Measurements from ENCODE around the gene SLAMF6. TPM values are rescaled to one million over a fixed set of nuclear protein-coding genes. Genes with fewer than 3 reads are reported as not detected.
"Not testable (repeated sequence)": the region's sequence is repeated elsewhere in the genome, so short reads cannot be mapped to it uniquely, and the experiment has no call there.

SLAMF6 gene
- total and polyA plus RNA-seq, 4 donors: 0.76 to 1.2 (median 0.92) TPM

DNA sequence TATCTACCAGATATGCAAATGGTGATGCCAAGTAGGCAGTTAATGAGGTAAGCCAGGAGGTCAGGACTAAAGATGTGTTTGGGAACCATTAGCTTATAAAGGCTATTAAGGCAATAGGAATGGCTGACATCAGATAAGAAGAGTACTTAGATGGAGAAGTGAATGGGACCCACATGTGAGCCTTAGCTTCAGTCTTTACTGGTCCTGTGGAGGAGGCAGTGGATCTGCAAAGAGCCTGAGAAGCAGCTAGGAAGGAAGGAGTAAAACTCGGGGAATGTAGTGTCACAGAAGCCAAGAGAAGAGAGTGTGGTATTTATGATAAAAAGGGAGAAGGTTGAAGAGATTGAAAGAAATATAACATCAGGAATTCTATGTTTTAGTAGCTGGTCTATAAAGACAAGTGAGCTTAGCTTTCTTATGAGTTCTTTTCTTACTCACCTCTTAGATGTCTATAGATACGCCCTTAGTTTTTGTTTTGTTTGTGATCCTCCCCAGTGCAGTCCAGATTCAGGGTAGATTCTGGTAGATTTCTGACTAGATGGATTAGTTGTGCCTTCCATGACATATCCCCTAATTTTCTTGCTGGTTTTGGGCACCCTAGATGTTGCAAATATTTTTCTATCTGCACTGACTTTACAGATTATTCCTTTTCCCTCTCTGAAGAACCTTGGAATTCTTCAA, 39.4 kb downstream of the SLAMF6 start:
- Histone ChIP-seq H3K4me3 (ENCODE audit: low read depth in 1 of 3, low read length in 3 of 3) (no peak overlapping the region), H3K4me1 (ENCODE audit: control insufficient read depth in 4 of 4, insufficient read depth in 4 of 4, low read length in 3 of 4) (no peaks in the 10 kb centered on the region), H3K27ac (ENCODE audit: low read depth in 1 of 2, low read length in 2 of 2) (no peak overlapping the region), H3K27me3 (ENCODE audit: control insufficient read depth in 4 of 4, insufficient read depth in 4 of 4, low read length in 3 of 4) (no peaks in the 10 kb centered on the region), H3K9ac (ENCODE audit: low read depth in 1 of 2, low read length in 2 of 2) (no peak overlapping the region), H3K9me3 (ENCODE audit: control insufficient read depth in 4 of 4, low read length in 3 of 4) (no peaks in the 10 kb centered on the region), H3K36me3 (ENCODE audit: control insufficient read depth in 4 of 4, insufficient read depth in 3 of 4, low read depth in 1 of 4, low read length in 3 of 4) (no peaks in the 10 kb centered on the region)
- no peak for TF ChIP-seq EGR1 (IDR thresholded peaks at IDR 0.05; ENCODE audit: low read depth in 2 of 2)
- DNase-seq (ENCODE audit: low spot score): no peak
- WGBS: 79% methylated on average over 2 of the region's 2 CpGs

DNA sequence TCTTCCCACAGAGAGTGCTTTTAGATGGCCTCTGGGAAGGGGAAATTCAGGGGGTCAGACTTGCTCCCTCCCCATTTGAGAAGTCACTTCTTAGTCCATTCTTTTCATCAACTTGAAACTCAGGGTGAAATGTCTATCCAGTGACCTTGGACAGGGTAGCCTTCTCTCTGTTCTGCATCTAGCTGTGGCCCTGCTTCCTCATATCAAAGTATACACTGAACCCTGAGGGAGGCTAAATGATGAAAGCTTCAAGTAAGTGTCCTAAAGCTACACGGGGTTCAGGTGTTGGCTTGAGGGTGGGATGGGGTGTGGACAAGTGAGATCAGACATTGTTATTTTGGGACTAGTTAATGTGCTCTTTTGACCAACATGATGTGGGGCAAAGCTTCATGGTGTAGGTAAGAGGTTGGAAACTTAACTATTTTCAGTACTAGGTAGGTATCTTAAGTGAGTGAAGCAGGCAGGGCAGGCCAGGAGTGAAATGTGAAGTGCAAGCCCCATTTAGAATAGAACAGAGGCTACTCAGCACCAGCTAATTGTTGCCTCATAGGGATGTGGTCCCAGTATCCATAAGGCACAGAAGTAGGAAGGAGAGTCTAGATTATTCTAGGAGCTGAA, 41.0 kb downstream of the SLAMF6 start:
- TF ChIP-seq HNF4A (conservative IDR thresholded peaks at IDR 0.05) (no peak), GABPA (IDR thresholded peaks at IDR 0.05 in 1 of 2, conservative IDR thresholded peaks at IDR 0.05 in 1 of 2) (no peak), RXRA (IDR thresholded peaks at IDR 0.05) (no peak), TAF1 (conservative IDR thresholded peaks at IDR 0.05) (no peak), HNF4G (IDR thresholded peaks at IDR 0.05) (no peak), FOXA2 (IDR thresholded peaks at IDR 0.05) (no peak), SP1 (IDR thresholded peaks at IDR 0.05) (no peak), JUND (IDR thresholded peaks at IDR 0.05) (no peak), RAD21 (IDR thresholded peaks at IDR 0.05) (no peak), YY1 (IDR thresholded peaks at IDR 0.05) (no peak), NR2F2 (IDR thresholded peaks at IDR 0.05) (no peak), EGR1 (IDR thresholded peaks at IDR 0.05; ENCODE audit: low read depth in 2 of 2) (no peak), FOXA1 (IDR thresholded peaks at IDR 0.05) (no peak)
- TF ChIP-seq, protein P1, sequence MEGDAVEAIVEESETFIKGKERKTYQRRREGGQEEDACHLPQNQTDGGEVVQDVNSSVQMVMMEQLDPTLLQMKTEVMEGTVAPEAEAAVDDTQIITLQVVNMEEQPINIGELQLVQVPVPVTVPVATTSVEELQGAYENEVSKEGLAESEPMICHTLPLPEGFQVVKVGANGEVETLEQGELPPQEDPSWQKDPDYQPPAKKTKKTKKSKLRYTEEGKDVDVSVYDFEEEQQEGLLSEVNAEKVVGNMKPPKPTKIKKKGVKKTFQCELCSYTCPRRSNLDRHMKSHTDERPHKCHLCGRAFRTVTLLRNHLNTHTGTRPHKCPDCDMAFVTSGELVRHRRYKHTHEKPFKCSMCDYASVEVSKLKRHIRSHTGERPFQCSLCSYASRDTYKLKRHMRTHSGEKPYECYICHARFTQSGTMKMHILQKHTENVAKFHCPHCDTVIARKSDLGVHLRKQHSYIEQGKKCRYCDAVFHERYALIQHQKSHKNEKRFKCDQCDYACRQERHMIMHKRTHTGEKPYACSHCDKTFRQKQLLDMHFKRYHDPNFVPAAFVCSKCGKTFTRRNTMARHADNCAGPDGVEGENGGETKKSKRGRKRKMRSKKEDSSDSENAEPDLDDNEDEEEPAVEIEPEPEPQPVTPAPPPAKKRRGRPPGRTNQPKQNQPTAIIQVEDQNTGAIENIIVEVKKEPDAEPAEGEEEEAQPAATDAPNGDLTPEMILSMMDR (IDR thresholded peaks at IDR 0.05; ENCODE audit: low read depth, low read length, missing input control): no peak
- TF ChIP-seq, protein P2, sequence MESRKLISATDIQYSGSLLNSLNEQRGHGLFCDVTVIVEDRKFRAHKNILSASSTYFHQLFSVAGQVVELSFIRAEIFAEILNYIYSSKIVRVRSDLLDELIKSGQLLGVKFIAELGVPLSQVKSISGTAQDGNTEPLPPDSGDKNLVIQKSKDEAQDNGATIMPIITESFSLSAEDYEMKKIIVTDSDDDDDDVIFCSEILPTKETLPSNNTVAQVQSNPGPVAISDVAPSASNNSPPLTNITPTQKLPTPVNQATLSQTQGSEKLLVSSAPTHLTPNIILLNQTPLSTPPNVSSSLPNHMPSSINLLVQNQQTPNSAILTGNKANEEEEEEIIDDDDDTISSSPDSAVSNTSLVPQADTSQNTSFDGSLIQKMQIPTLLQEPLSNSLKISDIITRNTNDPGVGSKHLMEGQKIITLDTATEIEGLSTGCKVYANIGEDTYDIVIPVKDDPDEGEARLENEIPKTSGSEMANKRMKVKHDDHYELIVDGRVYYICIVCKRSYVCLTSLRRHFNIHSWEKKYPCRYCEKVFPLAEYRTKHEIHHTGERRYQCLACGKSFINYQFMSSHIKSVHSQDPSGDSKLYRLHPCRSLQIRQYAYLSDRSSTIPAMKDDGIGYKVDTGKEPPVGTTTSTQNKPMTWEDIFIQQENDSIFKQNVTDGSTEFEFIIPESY (IDR thresholded peaks at IDR 0.05): no peak
- TF ChIP-seq, protein P3, sequence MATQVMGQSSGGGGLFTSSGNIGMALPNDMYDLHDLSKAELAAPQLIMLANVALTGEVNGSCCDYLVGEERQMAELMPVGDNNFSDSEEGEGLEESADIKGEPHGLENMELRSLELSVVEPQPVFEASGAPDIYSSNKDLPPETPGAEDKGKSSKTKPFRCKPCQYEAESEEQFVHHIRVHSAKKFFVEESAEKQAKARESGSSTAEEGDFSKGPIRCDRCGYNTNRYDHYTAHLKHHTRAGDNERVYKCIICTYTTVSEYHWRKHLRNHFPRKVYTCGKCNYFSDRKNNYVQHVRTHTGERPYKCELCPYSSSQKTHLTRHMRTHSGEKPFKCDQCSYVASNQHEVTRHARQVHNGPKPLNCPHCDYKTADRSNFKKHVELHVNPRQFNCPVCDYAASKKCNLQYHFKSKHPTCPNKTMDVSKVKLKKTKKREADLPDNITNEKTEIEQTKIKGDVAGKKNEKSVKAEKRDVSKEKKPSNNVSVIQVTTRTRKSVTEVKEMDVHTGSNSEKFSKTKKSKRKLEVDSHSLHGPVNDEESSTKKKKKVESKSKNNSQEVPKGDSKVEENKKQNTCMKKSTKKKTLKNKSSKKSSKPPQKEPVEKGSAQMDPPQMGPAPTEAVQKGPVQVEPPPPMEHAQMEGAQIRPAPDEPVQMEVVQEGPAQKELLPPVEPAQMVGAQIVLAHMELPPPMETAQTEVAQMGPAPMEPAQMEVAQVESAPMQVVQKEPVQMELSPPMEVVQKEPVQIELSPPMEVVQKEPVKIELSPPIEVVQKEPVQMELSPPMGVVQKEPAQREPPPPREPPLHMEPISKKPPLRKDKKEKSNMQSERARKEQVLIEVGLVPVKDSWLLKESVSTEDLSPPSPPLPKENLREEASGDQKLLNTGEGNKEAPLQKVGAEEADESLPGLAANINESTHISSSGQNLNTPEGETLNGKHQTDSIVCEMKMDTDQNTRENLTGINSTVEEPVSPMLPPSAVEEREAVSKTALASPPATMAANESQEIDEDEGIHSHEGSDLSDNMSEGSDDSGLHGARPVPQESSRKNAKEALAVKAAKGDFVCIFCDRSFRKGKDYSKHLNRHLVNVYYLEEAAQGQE (IDR thresholded peaks at IDR 0.05): no peak
- TF ChIP-seq, protein P4, sequence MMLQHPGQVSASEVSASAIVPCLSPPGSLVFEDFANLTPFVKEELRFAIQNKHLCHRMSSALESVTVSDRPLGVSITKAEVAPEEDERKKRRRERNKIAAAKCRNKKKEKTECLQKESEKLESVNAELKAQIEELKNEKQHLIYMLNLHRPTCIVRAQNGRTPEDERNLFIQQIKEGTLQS (IDR thresholded peaks at IDR 0.05): no peak
- TF ChIP-seq, protein P5, sequence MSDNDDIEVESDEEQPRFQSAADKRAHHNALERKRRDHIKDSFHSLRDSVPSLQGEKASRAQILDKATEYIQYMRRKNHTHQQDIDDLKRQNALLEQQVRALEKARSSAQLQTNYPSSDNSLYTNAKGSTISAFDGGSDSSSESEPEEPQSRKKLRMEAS (IDR thresholded peaks at IDR 0.05): no peak
- Histone ChIP-seq H3K27me3 (ENCODE audit: control insufficient read depth in 4 of 4, insufficient read depth in 4 of 4, low read length in 3 of 4) (no peaks in the 10 kb centered on the region), H3K36me3 (ENCODE audit: control insufficient read depth in 4 of 4, insufficient read depth in 3 of 4, low read depth in 1 of 4, low read length in 3 of 4) (no peaks in the 10 kb centered on the region), H3K9ac (ENCODE audit: low read depth in 1 of 2, low read length in 2 of 2) (no peak overlapping the region), H3K4me3 (ENCODE audit: low read depth in 1 of 3, low read length in 3 of 3) (no peak overlapping the region), H3K27ac (ENCODE audit: low read depth in 1 of 2, low read length in 2 of 2) (no peak overlapping the region), H3K4me1 (ENCODE audit: control insufficient read depth in 4 of 4, insufficient read depth in 4 of 4, low read length in 3 of 4) (no peaks in the 10 kb centered on the region), H3K9me3 (ENCODE audit: control insufficient read depth in 4 of 4, low read length in 3 of 4) (no peaks in the 10 kb centered on the region)
- 58% methylated on average over 1 of the region's 1 CpG for WGBS
- DNase-seq (ENCODE audit: low spot score): no peak

DNA sequence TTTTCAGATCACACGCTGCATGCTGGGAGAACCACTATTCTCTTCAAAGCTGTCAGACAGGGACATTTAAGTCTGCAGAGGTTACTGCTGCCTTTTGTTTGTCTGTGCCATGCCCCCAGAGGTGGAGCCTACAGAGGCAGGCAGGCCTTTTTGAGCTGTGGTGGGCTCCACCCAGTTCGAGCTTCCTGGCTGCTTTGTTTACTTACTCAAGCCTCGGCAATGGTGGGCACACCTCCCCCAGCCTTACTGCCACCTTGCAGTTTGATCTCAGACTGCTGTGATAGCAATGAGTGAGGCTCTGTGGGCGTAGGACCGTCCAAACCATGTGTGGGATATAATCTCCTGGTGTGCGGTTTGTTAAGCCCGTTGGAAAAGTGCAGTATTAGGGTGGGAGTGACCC, 42.3 kb downstream of the SLAMF6 start:
- H3K27ac ChIP-seq (ENCODE audit: low read depth in 1 of 2, low read length in 2 of 2); H3K9me3 ChIP-seq (ENCODE audit: control insufficient read depth in 4 of 4, low read length in 3 of 4); H3K27me3 ChIP-seq (ENCODE audit: control insufficient read depth in 4 of 4, insufficient read depth in 4 of 4, low read length in 3 of 4); H3K9ac ChIP-seq (ENCODE audit: low read depth in 1 of 2, low read length in 2 of 2); H3K4me1 ChIP-seq (ENCODE audit: control insufficient read depth in 4 of 4, insufficient read depth in 4 of 4, low read length in 3 of 4); DNase-seq (ENCODE audit: low spot score); H3K36me3 ChIP-seq (ENCODE audit: control insufficient read depth in 4 of 4, insufficient read depth in 3 of 4, low read depth in 1 of 4, low read length in 3 of 4); H3K4me3 ChIP-seq (ENCODE audit: low read depth in 1 of 3, low read length in 3 of 3): not testable (repeated sequence)
- WGBS: 83% methylated on average over 7 of the region's 7 CpGs

Measured in liver (tissue), 9 donors.